Measurements from ENCODE around the gene FLNC.
A peak's percentile ranks its signal among the peaks of the same experiment; 100 is the strongest.

The FLNC gene

DNA sequence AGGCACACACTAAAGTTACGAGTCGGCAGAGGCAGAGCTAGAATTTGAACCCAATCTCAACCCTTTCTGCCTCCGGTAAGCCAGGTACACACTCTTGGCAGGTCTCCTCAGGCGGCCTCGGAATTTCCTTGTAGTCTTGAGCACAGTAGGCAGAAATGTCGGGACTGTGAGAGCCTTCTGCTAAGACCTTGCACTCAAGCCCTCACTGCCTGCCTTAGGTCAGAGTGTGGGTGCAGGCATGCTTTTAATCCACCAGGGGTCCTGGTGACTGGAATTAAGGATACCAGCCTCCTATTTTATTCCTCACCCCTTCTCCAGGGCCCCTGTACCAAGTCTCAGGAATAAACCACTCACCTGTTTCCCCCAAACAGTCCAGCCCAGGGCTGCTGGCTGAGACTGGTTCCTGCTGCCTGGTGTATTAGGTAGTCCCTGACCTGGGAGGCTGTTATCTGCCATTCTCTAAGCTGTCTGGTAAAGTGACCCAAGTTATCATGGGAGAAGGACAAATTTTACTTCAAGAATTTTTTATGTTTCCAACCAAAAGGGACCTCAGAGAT is 33.3 kb downstream of the FLNC start:
- DNase-seq: no peak

DNA sequence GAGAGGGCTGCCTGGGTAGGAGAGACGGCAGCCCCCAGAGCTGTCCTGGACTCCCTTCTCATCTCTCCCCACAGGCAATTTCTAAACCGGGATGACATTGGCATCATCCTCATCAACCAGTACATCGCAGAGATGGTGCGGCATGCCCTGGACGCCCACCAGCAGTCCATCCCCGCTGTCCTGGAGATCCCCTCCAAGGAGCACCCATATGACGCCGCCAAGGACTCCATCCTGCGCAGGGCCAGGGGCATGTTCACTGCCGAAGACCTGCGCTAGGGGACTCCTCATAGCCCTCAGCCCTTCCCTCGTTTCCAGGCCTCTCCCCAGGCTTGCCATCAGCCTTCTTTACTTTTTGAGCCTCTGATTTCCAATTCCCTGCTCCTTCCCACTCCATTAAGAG is 35.1 kb downstream of the FLNC start:
- no peak for DNase-seq

DNA sequence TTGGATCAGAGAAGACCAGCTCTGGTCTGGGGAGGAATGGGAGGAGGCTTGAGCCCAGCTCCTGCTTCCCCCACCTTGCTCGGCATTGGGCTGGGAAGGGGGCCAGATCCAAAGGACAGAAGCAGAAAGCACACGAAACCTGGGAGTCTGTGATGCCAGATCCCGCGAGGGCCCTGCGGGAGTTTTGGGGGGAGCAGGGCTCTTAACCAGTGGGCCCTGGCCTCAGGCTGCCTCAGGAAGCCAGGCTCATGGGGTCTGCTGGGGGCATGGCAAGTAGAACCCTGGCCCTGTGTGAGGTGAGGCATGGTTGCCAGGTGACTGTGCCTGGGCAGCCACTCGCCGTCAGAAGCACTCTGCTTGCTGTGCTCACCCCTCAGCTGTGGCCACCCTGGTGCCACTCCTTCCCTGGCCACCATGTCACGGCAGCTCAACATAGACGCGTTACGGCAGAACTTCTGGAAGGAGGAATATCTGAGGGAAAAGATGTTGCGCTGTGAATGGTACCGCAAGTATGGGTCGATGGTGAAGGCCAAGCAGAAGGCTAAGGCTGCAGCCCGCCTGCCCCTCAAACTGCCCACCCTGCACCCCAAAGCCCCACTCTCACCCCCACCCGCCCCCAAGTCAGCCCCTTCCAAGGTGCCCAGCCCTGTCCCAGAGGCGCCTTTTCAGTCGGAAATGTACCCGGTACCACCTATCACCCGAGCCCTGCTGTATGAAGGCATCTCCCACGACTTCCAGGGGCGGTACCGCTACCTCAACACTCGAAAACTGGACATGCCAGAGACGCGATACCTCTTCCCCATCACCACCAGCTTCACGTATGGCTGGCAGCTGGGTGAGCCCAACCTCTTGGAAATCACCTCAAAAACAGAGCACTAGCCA is 36.0 kb downstream of the FLNC start:
- no peak for DNase-seq

DNA sequence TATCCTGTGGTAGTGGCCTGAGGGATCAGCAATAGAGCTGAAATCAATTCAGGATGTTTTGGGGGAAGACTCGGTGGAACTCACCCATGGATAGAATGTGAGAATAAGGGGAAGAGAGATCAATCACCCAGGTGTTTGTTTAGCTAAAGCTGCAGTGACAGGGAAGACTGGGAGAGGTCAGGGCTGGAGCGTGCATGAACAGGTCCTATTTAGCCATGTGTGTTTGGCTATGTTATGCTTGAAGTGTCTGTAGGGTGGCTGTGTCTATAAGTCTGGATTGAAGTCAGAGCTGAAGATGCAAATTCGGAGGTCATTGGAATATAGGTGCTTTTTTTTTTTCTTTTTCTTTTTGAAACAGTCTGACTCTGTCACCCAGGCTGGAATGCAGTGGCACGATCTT is 37.0 kb downstream of the FLNC start:
- no peak for DNase-seq

DNA sequence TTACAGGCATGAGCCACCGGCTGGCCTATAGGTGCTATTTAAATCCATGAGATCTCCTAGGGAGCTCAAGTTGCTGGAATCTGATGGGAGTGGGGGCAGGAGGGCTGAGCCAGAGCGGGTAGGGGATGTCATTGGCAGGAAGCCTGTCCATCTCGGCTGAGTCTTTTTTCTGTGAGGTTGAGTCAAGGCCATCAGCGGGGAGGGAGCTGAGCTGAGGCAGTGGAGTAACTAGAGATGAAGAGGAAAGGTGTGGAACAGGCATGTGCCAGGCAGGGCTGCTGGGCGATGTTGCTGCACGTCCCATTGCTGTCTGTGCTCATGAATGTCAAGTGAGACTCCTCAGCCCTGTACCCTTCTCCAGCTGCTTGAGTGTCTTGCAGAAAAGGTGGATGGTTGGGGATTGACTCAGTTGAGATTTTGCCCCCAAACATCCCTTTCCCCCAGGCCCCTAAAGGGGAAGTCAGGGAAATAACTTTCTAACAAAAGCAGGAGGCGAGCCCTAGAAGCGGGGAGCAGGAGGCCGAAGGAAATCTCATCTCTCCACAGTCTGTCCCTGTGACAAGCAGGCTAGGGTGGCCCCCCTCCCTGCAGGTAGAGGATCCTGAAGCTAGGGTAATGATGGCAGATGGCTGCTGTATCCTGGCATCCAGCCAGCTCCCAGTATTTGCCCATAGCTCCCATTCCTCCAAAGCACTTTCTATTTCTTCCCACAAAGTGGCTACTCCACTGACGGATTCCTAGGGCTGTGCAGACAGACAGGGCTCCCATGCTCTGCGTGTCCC is 37.8 kb downstream of the FLNC start:
- DNase-seq: no peak

DNA sequence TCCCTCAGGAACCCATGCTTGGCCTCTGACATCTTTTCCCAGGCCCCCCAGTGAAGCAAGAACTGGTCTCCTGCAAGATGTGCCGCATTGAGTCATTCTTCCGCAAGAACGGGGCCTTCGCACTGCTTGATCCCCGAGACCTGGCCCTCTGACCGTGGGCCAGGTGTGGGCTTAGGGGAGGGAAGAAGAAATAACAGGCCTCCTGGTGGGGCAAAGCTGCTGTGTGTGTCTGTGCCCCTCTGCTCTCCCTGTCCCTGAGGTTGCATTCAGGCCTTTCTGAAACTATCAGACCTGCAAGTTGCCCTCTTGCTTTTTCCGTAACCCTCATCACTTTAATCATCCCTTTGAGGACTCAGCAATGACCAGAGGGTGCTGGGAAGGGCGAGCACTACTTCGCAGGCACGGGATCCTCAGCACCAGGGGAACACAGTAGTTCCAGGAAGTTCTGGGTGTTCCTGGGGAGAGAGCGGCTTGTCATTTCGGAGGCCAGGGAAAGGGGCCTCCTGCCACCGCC is 38.5 kb downstream of the FLNC start:
- no peak for DNase-seq

DNA sequence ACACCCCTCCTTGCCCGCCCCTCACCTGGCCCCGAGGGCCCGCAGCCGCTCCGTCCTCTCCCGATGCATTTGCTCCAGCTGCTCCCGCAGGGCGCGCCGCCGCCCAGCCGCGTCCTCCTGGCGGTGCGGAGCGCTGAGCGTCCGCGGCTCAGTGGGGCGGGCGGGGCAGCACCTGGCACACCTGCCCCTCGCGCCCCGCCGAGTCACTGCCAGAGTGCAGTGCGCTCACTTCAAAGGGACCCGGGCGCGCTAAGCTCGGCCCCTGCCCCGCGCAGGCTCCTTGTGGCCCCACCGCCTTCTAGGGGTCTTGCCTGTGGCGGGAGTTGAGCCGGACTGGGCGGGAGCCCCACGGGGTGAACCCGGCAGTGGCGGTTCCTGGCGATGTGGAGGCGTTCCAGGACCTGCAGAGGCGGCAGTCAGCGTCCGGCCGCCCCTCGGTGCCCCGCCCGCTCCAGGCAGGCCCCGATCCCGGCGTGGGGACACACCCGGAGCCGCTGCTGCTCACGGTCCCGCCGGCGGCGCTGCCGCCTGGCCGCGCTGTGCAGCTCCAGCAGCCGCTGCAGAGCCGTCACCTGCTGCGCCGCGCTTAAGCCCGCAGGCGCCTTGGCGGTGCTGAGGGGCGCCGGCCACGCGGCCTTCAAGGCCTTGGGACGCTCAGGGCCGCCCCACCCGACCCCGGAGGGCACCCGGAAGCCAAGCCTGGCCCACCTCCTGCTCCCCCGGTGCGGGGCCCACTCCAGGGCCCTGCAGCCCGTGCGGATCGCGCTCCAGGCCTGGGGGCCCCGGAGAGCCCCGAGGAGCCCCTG is 39.1 kb downstream of the FLNC start:
- peak; percentile 34 for DNase-seq

DNA sequence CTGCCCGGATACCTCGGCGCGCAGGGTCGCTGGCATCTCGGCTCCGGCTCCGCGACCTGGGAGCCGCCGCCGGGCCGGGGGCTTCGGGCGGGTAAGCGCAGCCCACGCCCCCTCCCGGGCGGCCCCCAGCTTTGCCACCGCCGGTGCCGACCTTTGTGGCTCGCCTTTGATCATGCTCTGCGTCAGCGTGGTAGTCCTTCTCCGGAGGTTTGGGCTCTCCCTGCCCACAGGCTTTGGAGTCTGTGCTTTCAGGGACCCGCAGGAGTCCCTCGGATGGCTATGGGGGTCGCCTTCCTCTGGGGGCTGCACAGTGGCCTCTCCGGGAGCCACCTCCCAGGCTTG is 39.7 kb downstream of the FLNC start:
- no peak for DNase-seq

DNA sequence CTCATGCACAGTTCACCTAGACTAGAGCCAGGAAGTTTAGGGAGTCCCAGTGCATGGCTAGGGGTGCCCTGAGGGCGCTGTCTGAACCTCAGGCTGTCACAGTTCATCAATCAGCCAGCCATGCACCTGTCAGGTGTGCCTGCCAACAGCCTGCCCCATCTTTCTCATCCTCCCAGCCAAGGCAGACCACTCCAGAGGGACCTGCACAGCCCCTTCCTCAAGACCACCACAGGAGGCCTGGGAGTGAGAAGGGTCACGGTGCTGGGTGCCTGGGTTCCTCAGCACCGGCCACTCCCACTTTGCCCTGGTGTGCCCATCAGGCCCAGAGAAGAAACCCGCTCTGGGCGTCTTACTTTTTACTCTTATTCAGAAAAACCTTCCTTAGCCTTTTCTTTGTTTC is 40.8 kb downstream of the FLNC start:
- no peak for DNase-seq

DNA sequence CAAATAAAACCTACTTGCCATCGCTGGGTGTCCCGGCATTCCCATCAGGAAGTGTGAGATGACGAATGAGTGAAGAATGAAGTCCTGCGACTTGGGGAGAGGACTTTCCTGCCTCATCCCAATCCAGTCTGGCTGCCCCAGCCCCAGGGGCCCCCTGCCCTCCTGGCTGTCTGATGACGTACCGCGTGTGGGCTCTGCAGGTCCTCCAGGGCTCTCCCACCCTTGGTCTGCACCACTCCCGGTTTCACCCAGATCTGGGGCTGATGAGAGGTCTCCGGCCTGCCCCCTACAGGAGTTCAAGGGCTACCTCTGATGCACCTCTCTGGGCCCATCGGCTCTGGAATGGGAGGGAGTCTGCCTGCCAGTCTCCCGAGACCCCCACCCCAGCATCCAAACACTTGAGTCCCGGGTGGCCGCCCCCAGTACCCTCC is 42.2 kb downstream of the FLNC start:
- DNase-seq: no peak

DNA sequence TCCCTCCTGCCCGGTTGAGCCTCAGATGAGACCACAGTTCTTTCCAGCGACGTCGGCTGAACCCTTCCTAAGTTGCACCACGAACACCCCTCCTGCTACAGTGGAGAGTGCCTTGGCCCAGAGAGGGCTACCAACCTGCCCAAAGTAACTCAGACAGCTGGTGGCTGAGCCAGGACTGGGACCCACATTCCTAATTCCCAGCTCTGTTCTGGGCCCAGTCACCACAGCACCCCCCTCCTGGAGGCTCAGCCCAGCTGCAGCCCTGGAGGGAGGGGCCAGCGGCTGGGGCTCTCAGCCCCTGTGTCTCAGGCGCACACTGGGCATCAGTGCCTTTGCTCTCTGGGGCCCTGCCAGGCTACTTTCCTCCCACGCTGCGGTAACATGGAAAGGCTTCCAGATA is 43.0 kb downstream of the FLNC start:
- no peak for DNase-seq

DNA sequence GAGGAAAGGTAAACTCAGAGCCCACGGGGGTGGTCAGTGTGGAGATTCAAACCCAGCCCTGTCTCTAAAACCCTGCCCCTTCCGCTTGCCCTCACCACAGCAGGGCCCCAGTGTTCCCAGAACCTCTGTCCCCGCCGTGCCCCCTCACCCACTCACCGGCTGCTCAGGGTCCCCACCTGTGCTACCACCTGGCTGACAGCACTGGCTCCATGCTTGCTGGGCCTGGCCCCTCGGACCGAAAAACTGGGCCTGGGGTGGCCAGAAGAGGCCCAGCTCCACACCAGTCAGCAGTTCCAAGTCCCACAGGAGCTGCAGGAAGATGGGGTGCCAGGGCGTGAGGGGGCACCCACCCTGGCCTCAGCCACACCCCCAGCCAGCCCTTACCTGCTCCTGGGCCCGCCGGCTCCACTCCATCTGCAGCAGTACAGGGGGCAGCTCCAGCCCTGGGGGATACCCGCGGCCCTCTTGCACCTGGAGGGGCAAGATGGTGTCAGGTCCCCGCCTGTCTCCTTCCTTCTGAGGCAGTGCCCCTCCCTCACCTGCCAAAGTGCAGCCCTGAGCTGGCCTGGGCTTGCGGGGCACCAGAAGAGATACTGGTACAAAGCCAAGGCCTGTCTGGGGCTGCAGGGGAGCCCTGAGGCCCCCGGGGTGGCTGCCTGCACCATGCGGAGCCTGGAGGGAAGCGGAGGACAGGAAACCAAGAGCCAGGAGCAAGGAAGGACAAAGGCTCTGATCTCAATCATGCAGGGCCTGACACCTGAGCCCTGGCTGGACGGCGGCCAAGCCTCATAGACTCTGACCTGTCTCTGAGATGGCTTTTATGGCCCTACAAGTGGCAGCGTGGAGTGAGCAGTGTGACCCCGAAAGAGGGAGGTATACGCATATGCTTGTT is 44.2 kb downstream of the FLNC start:
- no peak for DNase-seq

DNA sequence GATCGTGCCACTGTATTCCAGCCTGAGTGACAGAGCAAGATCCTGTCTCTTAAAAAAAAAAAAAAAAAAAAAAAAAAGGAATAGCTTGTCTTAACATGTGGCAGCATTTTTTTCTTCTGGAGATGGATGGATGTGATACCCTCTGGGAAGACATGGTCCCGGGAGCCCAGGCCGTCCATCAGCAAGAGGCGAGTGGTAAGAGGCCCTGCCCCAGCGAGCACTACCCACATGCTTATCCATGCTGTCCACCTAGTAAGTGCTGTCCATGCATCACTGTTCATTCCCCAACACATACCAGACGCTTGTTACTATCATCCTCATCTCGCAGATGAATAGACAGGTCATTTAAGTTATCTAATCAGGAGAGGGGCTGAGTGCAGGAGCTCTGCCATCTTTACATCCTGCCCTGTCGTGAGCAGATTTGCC is 45.3 kb downstream of the FLNC start:
- DNase-seq: no peak

DNA sequence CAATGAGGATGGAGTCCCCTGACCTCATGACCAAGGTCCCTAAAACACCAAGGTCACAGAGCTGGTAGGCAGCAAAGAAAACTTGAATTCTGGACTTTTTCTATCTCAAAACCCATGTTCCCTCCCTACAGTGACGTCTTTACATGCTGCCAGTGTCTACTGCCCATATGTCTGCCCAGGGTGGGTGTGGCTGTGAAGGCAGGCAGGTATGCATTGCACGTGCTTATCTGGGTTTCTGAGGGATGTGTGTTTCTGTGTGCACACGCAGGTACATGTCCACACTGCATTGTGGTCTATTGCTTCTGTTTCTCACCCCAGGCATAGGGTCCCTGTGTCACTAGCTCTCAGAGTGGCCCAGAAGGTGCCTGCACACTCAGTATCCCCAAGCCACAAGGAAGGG is 45.9 kb downstream of the FLNC start:
- no peak for DNase-seq

DNA sequence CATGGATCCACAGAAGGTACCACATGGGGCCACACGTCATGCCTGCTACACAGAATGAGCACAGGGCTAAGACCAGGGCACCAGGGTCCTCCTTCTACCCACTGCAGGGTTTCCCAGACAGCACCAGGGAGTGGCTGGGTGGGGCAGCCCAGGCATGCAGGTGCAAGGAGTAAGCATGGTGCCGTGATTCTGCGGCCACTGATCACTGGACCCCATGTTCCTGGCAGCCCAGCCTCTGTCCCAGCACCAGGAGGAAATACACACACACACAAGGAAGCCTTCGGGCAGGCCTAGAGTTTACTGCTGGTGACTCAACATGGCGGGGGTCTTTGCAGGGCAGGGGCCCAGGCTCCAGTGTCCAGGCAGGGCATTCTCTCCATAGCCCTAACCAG is 46.4 kb downstream of the FLNC start:
- DNase-seq: no peak

DNA sequence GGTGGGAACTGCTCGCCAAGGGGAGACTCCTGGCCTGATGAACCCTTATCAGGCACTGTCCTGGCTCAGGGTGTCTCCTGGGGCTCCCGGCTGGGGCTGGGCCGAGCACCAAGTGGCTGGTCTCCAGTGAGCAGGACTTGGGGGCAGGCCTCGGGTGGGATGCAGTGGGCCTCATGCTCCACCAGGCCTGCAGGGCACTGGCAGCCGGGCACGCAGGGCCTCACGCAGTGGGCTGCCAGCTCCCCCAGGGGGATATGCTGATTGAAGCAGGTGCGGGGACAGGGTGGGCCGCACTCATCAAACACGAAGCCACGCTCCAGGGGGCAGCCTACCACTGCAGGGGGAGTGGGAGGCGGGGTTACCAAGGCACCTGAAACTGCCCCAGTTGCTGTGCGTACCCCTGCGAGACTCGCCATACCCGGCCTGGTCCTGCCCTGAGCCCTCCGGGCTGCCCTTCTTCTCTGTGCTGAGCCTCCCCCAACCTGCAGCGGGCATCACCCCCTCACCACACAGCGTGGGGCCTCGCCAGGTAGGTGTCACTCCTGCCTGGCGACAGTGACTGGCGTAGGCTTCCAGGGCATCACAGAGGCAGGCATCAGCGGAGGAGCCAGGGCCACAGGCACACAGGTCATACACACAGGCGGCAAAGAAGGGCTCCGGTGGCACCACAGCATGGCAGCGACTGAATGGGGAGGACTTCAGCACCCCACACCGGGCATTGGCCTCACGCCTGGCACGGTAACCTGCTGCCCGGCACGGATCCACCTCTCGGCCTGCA is 47.0 kb downstream of the FLNC start:
- DNase-seq: no peak

DNA sequence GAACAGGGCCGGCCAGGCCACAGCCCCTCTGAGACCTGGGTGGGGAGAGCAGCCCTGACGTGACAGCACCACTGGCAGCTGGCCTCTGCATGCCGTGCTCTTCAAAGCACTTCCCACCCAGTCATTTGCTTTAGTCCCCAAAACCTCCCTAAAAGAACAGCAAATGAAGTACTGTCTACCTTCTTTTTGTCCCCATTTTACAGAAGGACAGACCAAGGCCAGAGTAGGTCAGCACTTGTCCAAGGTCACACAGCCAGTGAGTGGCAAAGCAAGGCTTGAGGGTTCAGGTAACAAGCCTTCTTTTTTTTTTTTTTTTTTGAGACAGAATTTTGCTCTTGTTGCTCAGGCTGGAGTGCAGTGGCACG is 47.5 kb downstream of the FLNC start:
- DNase-seq: no peak

DNA sequence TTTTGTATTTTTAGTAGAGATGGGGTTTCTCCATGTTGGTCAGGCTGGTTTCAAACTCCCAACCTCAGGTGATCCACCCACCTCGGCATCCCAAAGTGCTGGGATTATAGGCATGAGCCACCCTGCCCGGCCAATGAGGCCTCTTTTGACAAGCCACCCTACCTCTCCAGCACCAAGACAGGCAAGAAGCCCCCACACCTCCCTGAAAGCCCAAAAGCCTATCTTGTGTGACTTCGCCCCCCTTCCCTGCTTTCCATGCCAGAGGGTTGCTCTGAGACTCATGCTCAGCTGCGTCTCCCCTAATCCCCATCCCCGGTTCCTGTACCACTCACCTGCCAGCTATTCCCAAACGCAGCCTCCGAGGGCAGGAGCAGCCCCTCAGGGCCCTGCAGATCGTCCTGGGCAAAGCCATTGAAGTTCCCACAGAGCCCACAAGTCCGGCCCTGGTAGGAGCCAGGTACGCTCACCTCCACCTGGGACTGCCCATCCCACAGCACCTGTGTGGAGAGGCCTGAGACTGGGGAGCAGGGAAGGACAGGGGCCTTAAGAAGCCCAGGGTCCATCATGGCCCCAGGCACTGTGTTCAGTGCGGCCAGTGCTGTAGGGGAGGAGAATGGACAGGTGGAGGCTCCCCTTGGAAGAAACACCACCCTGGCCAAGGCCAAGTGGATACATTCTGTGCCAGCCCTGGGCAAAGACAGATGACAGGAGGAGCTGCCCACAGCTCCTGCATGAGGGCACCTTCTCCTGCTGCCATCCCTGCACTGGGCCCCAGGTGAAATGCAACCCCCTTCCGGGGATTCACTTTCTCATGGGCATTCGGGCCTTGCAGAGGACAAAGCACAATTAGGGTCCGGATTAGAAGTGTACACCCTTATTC is 48.3 kb downstream of the FLNC start:
- DNase-seq: no peak

DNA sequence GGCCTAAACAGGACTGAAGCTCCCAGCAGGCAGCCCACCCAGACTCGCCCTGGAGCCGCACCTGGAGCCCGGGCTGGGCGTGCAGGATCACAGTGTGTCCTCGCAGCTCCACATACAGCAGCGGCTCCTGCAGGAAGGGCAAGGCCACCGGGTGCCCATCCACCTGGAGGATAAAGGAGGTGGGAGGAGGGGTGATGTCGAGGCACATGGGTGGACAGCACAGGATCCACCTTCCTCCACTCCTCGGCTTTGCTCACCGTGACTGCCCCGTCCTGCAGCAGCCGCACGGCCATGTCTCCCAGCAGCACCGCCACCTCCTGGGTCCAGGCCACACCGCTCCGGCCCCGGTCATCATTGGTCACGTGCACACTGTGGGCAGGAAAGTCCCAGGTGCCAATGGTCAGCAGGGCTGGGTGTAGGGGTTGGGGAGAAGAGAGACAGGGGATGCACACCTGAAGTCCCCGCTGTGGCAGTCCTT is 49.3 kb downstream of the FLNC start:
- DNase-seq: no peak

All from midbrain (tissue), 1 donor.